Mononuclear cell (primary cell): ENCODE measurements around the gene SLC25A22. TPM values are rescaled to one million over a fixed set of nuclear protein-coding genes. Genes with fewer than 3 reads are reported as not detected.
A peak's percentile ranks its signal among the peaks of the same experiment; 100 is the strongest.

Experiments
- H3K27me3 ChIP-seq: 2 replicates; pipeline ENCODE4 v1.6.0; 2011; ENCODE audit warnings: low read length, control low read depth; ENCODE audit not compliant: insufficient read depth
- H3K4me1 ChIP-seq: 2 replicates; pipeline ENCODE4 v1.5.1; 2011; ENCODE audit warnings: mild to moderate bottlenecking, low read length, control low read depth; ENCODE audit not compliant: insufficient read depth
- H3K4me3 ChIP-seq: 2 replicates; pipeline ENCODE4 v1.5.1; 2011; ENCODE audit warnings: mild to moderate bottlenecking, low read length, moderate library complexity
- H3K9me3 ChIP-seq: 2 replicates; pipeline ENCODE4 v1.5.1; 2011; ENCODE audit warnings: low read depth, mild to moderate bottlenecking, control low read depth, low read length
- total RNA-seq: library from RNA; depleted of rRNA; stranded (reverse); fragments of >200 nt; gene quantifications from one replicate; pipeline ENCODE4 v1.2.3, GENCODE V29; 2012

SLC25A22 gene
- total RNA-seq, 1 donor = 3.5 TPM

DNA sequence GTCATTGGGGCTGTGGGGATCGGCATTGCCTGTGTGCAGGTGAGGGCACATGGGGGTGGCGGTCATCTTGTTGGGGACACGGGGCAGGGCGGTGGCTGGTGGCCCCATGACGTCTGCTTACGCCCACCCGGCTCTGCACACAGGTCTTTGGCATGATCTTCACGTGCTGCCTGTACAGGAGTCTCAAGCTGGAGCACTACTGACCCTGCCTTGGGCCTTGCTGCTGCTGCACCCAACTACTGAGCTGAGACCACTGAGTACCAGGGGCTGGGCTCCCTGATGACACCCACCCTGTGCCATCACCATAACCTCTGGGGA is 39.9 kb upstream of the SLC25A22 start:
- Histone ChIP-seq H3K4me3 (no peak overlapping the region), H3K9me3 (no peaks in the 10 kb centered on the region), H3K4me1 (peaks cover 39% of the 10 kb centered on the region), H3K27me3 (no peaks in the 10 kb centered on the region)

- Histone ChIP-seq H3K9me3 (no peaks in the 10 kb centered on the region), H3K4me3 (no peak overlapping the region), H3K27me3 (no peaks in the 10 kb centered on the region), H3K4me1 (peaks cover 42% of the 10 kb centered on the region)
Measured at GRCh38 chr11:837189-837989, 39.3 kb upstream of the SLC25A22 start.

- Histone ChIP-seq H3K27me3 (peaks cover 3% of the 10 kb centered on the region), H3K4me3 (no peak overlapping the region), H3K9me3 (no peaks in the 10 kb centered on the region), H3K4me1 (peaks cover 42% of the 10 kb centered on the region)
Measured at GRCh38 chr11:836700-837099, 38.6 kb upstream of the SLC25A22 start.

DNA sequence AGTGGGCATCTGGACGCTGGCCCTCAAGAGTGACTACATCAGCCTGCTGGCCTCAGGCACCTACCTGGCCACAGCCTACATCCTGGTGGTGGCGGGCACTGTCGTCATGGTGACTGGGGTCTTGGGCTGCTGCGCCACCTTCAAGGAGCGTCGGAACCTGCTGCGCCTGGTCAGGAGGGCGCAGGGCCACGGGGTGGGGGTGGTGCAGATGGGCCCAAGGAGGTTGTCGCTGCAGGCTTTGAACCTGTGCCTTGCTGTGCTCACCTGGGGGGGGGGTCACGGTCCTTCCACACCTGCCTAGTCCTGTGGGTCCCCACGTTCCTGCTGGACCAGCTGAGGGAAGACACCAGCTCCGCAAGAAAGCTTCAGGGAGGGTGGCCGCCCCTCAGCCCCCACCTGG is 38.2 kb upstream of the SLC25A22 start:
- Histone ChIP-seq H3K4me3 (no peak overlapping the region), H3K4me1 (peaks cover 40% of the 10 kb centered on the region), H3K27me3 (peaks cover 7% of the 10 kb centered on the region), H3K9me3 (no peaks in the 10 kb centered on the region)

DNA sequence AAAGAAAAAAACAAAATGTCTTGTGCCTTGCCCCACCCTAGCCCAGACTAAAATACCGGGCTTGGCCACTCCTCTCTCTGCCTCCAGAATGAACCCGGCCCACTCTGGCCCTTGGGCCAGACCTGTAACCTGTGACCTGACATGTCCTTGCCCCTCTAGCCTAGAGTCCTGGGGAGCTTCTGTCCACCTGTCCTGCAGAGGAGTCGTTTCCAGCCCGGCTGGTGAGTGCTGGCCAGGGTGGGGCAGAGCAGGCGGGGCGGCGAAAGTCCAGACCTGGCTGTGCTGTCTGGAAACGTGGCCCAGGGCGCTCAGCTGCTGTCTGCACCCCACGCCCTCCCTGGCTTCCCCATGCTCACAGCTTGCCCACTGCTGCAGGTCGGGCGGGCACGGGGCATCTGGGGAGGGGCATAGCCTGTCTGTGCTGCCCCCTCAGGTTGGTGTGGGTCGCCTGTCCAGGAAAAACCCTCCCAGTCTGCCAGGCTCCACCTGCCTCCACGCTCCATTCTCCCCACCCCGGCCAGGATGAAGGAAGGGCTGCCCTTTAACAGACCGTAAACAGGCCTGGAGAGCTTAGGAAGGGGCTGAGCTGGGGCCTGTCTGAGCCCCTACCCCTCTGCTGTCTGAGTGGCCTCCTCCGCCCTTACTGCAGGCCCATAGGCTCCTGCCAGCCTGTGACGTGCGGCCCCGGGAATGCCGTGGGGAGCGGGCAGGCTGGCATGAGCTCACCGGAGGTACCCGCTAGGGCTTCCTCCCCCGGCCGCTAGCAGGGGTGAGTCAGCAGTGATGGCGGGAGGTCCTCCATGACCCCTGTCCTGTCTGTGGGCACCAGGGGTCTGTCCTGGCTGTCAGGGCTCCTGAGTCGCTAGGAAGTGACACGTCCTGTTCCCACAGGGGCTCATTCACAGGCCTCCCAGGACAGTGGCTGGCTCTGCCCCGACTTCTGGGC is 36.6 kb upstream of the SLC25A22 start:
- no peak overlapping the region for H3K4me3 ChIP-seq
- H3K9me3 ChIP-seq = no peaks in the 10 kb centered on the region
- H3K4me1 ChIP-seq = peaks cover 47% of the 10 kb centered on the region
- H3K27me3 ChIP-seq = peaks cover 24% of the 10 kb centered on the region

- no peaks in the 10 kb centered on the region for H3K9me3 ChIP-seq
- peaks cover 31% of the 10 kb centered on the region for H3K27me3 ChIP-seq
- H3K4me3 ChIP-seq = no peak overlapping the region
- H3K4me1 ChIP-seq = peaks cover 55% of the 10 kb centered on the region
Measured at GRCh38 chr11:833849-834311, 35.8 kb upstream of the SLC25A22 start.

GRCh38 chr11:833114-833791 is 35.2 kb upstream of the SLC25A22 start:
- H3K9me3 ChIP-seq = no peaks in the 10 kb centered on the region
- peaks cover 61% of the 10 kb centered on the region for H3K4me1 ChIP-seq
- H3K4me3 ChIP-seq = peak overlapping the region; percentile 37
- peaks cover 37% of the 10 kb centered on the region for H3K27me3 ChIP-seq

- Histone ChIP-seq H3K27me3 (peaks cover 37% of the 10 kb centered on the region), H3K4me1 (peaks cover 68% of the 10 kb centered on the region), H3K4me3 (peak within 1 kb of the TSS; percentile 37), H3K9me3 (no peaks in the 10 kb centered on the region)
Measured at GRCh38 chr11:832529-833113, 34.5 kb upstream of the SLC25A22 start, which contains the start of gene CD151. Gene CD151, plus strand, starts transcription at chr11:832952. Its CDS starts 3,118 bp downstream, at chr11:836070.

- peaks cover 72% of the 10 kb centered on the region for H3K4me1 ChIP-seq
- no peak overlapping the region for H3K4me3 ChIP-seq
- peaks cover 37% of the 10 kb centered on the region for H3K27me3 ChIP-seq
Measured at GRCh38 chr11:831961-832528, 34.0 kb upstream of the SLC25A22 start.

GRCh38 chr11:831118-831864 is 33.2 kb upstream of the SLC25A22 start:
- Histone ChIP-seq H3K9me3 (no peaks in the 10 kb centered on the region), H3K27me3 (peaks cover 37% of the 10 kb centered on the region), H3K4me1 (peaks cover 79% of the 10 kb centered on the region), H3K4me3 (no peak overlapping the region)

More at GRCh38 chr11:831961-832528, 34.0 kb upstream of the SLC25A22 start:
- H3K9me3 ChIP-seq = no peaks in the 10 kb centered on the region

DNA sequence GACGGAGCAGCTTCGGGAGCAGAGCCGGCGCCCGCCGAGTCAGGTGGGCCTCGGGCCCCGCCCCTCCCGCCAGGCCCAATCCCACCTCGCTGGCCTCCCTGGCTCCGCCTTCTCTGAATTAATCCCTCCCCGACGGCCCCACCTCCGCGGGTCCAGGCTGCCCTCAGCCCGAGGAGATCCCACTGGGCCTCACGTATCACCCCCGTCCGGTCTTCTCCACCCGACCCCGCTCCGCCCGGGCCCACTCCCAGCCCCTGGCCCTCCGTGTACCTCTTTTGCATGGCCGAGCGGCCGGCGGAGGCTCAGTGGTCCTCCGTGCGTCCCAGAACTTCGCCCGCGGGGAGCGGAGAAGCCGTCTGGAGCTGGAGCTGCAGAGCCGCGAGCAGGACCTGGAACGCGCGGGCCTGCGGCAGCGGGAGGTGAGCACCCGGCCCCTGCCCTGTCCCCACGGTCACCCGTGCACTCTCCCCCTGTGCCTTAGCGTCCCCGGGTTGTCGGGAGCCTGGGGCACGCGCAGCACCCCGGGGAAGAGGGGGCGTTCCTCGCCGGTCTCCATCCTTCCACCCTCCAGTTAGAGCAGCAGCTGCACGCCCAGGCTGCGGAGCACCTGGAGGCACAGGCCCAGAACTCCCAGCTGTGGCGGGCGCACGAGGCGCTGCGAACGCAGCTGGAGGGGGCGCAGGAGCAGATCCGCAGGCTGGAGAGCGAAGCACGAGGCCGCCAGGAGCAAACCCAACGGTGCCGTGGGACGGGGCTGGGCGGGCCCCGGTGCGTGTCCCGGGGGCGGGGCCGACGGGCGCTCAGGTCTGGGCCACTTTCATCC is 32.4 kb upstream of the SLC25A22 start:
- peak overlapping the region; percentile 6 for H3K4me3 ChIP-seq
- no peaks in the 10 kb centered on the region for H3K9me3 ChIP-seq
- H3K4me1 ChIP-seq = peaks cover 87% of the 10 kb centered on the region
- peaks cover 37% of the 10 kb centered on the region for H3K27me3 ChIP-seq

GRCh38 chr11:829847-830294 is 31.8 kb upstream of the SLC25A22 start:
- Histone ChIP-seq H3K4me1 (peaks cover 86% of the 10 kb centered on the region), H3K4me3 (peak overlapping the region; percentile 6), H3K9me3 (no peaks in the 10 kb centered on the region), H3K27me3 (peaks cover 37% of the 10 kb centered on the region)
